ENCODE results near the gene SCAF8. TPM values are rescaled to one million over a fixed set of nuclear protein-coding genes. Genes with fewer than 3 reads are reported as not detected.

Gene SCAF8
- total RNA-seq, 2 donors from 2014 or later, result 42.0 to 53.5 TPM

- TF ChIP-seq CTCF (IDR thresholded peaks at IDR 0.05), result no peak
- TF ChIP-seq POLR2AphosphoS5 (IDR thresholded peaks at IDR 0.05), result no peak
- TF ChIP-seq POLR2A (IDR thresholded peaks at IDR 0.05), result no peak
- H3K9me3 ChIP-seq, result no peaks in the 10 kb centered on the region
- H3K4me3 ChIP-seq, result no peak overlapping the region
- H3K27me3 ChIP-seq (replicated peaks; ENCODE audit: insufficient read depth), result no peaks in the 10 kb centered on the region
- DNase-seq (ENCODE audit: low spot score), result no peak
- H3K36me3 ChIP-seq, result no peaks in the 10 kb centered on the region
- intact Hi-C loops (cut with DNase I), result no loop called here
- no peak overlapping the region for H3K27ac ChIP-seq
- no peaks in the 10 kb centered on the region for H3K4me1 ChIP-seq (replicated peaks)
- 26% methylated on average over 2 of the region's 2 CpGs for WGBS
Measured at GRCh38 chr6:154842833-154843232, 109.6 kb downstream of the SCAF8 start.

GRCh38 chr6:154847318-154847717 is 114.1 kb downstream of the SCAF8 start:
- Histone ChIP-seq H3K4me1 (replicated peaks) (no peaks in the 10 kb centered on the region), H3K9me3 (no peaks in the 10 kb centered on the region), H3K36me3 (no peaks in the 10 kb centered on the region), H3K27me3 (replicated peaks; ENCODE audit: insufficient read depth) (no peaks in the 10 kb centered on the region), H3K4me3 (no peak overlapping the region), H3K27ac (no peak overlapping the region)
- TF ChIP-seq CTCF (IDR thresholded peaks at IDR 0.05) (no peak), POLR2AphosphoS5 (IDR thresholded peaks at IDR 0.05) (no peak), POLR2A (IDR thresholded peaks at IDR 0.05) (no peak)
- no peak for DNase-seq (ENCODE audit: low spot score)
- WGBS, result 70% methylated on average over 2 of the region's 2 CpGs
- intact Hi-C loops (cut with DNase I), result no loop called here

GRCh38 chr6:154848580-154848979 is 115.4 kb downstream of the SCAF8 start:
- TF ChIP-seq POLR2AphosphoS5 (IDR thresholded peaks at IDR 0.05) (no peak), CTCF (IDR thresholded peaks at IDR 0.05) (no peak), POLR2A (IDR thresholded peaks at IDR 0.05) (no peak)
- Histone ChIP-seq H3K27ac (no peak overlapping the region), H3K4me3 (no peak overlapping the region), H3K4me1 (replicated peaks) (peaks cover 4% of the 10 kb centered on the region), H3K27me3 (replicated peaks; ENCODE audit: insufficient read depth) (no peaks in the 10 kb centered on the region), H3K36me3 (no peaks in the 10 kb centered on the region), H3K9me3 (no peaks in the 10 kb centered on the region)
- DNase-seq (ENCODE audit: low spot score), result no peak
- intact Hi-C loops (cut with DNase I), result no loop called here

- intact Hi-C loops (cut with DNase I), result no loop called here
- Histone ChIP-seq H3K9me3 (no peaks in the 10 kb centered on the region), H3K27ac (no peak overlapping the region), H3K27me3 (replicated peaks; ENCODE audit: insufficient read depth) (no peaks in the 10 kb centered on the region), H3K4me3 (no peak overlapping the region), H3K4me1 (replicated peaks) (peaks cover 4% of the 10 kb centered on the region), H3K36me3 (no peaks in the 10 kb centered on the region)
- no peak for DNase-seq (ENCODE audit: low spot score)
- 96% methylated on average over 1 of the region's 1 CpG for WGBS
- TF ChIP-seq POLR2AphosphoS5 (IDR thresholded peaks at IDR 0.05) (no peak), CTCF (IDR thresholded peaks at IDR 0.05) (no peak), POLR2A (IDR thresholded peaks at IDR 0.05) (no peak)
Measured at GRCh38 chr6:154849475-154849874, 116.3 kb downstream of the SCAF8 start.

GRCh38 chr6:154852687-154853086 is 119.5 kb downstream of the SCAF8 start:
- no peak for DNase-seq (ENCODE audit: low spot score)
- WGBS, result 12% methylated on average over 3 of the region's 3 CpGs
- no peak for TF ChIP-seq POLR2A (IDR thresholded peaks at IDR 0.05)
- peak; percentile 80 for TF ChIP-seq POLR2AphosphoS5 (IDR thresholded peaks at IDR 0.05)
- no peak for TF ChIP-seq CTCF (IDR thresholded peaks at IDR 0.05)
- Histone ChIP-seq H3K4me1 (replicated peaks) (peaks cover 4% of the 10 kb centered on the region), H3K9me3 (no peaks in the 10 kb centered on the region), H3K36me3 (no peaks in the 10 kb centered on the region), H3K27me3 (replicated peaks; ENCODE audit: insufficient read depth) (no peaks in the 10 kb centered on the region), H3K4me3 (no peak overlapping the region), H3K27ac (peak overlapping the region in 1 of 2 donors; percentile 43)
- intact Hi-C loops (cut with DNase I), result no loop called here
